ENCODE measurements around the gene ITGA1. TPM values are rescaled to one million over a fixed set of nuclear protein-coding genes. Genes with fewer than 3 reads are reported as not detected.

ITGA1 gene
- total RNA-seq, 1 donor from 2014 or later: 42.7 TPM

DNA sequence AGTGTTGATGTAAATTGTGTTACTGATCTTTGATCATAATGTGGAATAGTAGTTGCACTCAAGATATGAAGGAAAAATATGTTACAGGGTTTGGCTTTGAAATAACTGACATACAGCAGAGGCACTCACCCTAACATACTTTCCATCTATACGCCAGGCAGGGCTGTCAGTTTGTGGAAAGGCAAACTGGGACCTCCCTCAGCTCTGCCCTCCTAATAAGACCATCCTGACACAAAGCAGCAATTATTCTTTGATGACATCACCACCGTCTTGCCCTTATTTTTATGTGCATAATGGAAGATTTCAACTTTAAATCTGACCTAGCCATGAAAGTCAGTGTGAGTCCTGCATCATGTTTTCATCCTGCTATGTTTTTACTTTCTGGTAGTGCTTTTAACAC is 42.9 kb downstream of the ITGA1 start:
- intact Hi-C loops (cut with DNase I): no loop called here
- H3K27ac ChIP-seq: peak overlapping the region; percentile 3 to 32
- TF ChIP-seq, protein P1, sequence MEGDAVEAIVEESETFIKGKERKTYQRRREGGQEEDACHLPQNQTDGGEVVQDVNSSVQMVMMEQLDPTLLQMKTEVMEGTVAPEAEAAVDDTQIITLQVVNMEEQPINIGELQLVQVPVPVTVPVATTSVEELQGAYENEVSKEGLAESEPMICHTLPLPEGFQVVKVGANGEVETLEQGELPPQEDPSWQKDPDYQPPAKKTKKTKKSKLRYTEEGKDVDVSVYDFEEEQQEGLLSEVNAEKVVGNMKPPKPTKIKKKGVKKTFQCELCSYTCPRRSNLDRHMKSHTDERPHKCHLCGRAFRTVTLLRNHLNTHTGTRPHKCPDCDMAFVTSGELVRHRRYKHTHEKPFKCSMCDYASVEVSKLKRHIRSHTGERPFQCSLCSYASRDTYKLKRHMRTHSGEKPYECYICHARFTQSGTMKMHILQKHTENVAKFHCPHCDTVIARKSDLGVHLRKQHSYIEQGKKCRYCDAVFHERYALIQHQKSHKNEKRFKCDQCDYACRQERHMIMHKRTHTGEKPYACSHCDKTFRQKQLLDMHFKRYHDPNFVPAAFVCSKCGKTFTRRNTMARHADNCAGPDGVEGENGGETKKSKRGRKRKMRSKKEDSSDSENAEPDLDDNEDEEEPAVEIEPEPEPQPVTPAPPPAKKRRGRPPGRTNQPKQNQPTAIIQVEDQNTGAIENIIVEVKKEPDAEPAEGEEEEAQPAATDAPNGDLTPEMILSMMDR (IDR thresholded peaks at IDR 0.05): no peak

DNA sequence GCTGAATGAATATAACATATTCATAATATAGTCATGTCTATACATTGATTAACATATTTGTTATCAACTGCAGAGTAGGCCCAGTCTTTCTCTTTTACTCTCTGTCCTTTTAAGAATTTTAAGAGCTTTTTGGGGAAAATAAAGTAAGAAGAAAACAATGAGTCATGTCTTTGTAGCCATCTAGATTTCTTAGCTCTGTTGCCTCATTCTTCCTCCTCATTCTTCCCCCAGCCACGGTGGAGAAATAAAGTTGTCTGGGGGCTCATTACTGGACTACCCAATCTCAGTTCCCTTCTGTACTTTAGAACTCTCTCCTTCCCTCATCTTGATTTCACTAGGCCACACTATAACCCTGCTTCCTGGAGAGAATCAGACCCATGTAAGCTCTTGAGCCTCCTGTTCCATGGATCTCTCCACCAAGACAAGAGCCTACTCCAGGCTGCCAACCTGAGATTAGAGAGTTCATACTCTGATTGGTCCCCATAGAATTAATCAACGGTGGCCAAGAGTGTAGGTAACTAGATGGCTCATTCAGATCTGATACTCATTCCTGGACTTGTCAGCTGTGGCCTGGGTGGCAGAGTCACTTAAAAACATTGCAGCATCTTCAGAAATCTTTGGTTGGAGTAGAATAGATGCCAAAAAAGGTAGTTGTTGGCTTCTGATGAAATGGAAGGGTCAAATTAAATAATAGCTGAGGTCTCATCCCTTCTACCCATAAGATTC is 44.2 kb downstream of the ITGA1 start:
- DNase-seq (ENCODE audit: low spot score in 2 of 2): no peak
- intact Hi-C loops (cut with DNase I): no loop called here
- Histone ChIP-seq H3K27me3 (no peaks in the 10 kb centered on the region), H3K27ac (peak overlapping the region in 1 of 2 donors; percentile 50), H3K4me3 (no peak overlapping the region), H3K4me1 (peaks cover 5 to 21% of the 10 kb centered on the region in 2 donors), H3K36me3 (no peaks in the 10 kb centered on the region), H3K9me3 (no peaks in the 10 kb centered on the region)
- TF ChIP-seq, protein P1 (IDR thresholded peaks at IDR 0.05): no peak

More for the DNA sequence above, 42.9 kb downstream of the ITGA1 start:
- no peaks in the 10 kb centered on the region for H3K27me3 ChIP-seq
- no peaks in the 10 kb centered on the region for H3K9me3 ChIP-seq
- H3K36me3 ChIP-seq: no peaks in the 10 kb centered on the region
- H3K4me1 ChIP-seq: peaks cover 5 to 13% of the 10 kb centered on the region in 2 donors
- H3K4me3 ChIP-seq: no peak overlapping the region
- no peak for DNase-seq (ENCODE audit: low spot score in 2 of 2)

DNA sequence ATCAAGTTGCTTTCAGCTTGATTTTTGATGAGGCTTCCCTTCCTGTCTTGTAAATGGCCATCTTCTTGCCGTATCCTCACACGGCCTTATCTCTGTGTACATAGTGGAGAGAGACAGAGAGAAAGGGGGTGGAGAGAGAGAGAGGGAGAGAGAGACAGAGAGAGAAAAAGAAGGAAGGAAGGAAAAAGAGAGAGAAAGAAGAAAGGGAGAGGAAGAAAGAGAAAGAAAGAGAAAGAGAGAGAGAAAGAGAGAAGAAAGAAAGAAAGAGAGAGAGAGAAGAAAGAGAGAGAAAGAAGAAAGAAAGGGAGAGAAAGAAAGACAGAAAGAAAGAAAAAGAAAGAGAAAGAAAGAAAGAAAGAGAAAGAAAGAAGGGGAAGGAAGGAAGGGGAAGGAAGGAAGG is 46.6 kb downstream of the ITGA1 start:
- no peak overlapping the region for H3K4me3 ChIP-seq
- H3K36me3 ChIP-seq: no peaks in the 10 kb centered on the region
- TF ChIP-seq, protein P1 (IDR thresholded peaks at IDR 0.05): no peak
- peak overlapping the region in 1 of 2 donors; percentile 24 for H3K27ac ChIP-seq
- H3K4me1 ChIP-seq: peaks cover 5 to 27% of the 10 kb centered on the region in 2 donors
- no peak for DNase-seq (ENCODE audit: low spot score in 2 of 2)
- intact Hi-C loops (cut with DNase I): no loop called here
- no peaks in the 10 kb centered on the region for H3K9me3 ChIP-seq
- no peaks in the 10 kb centered on the region for H3K27me3 ChIP-seq

DNA sequence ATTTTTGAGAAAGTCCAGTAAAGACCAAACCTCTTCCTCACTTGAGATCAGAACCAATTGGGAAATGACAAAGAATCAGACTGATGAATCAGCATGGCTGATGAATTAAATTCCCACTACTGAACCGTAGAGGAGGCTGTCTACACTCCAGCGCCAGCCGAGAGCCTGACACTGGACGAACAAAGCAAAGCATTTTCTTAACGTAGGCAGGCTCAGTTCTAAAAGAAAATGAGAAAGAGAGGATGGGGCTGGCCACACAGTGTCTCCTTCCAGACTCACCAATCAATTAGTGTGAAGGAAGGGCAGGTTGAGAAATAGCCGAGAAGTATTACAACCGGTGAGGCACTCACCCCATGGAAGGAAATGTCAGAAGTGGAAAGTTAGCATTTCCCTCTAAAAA is 49.4 kb downstream of the ITGA1 start:
- peaks cover 0 to 16% of the 10 kb centered on the region in 2 donors for H3K4me1 ChIP-seq
- DNase-seq (ENCODE audit: low spot score in 2 of 2): peak in 1 of 2 donors; percentile 77
- H3K4me3 ChIP-seq: peak overlapping the region; percentile 16 to 32
- H3K27ac ChIP-seq: peak overlapping the region; percentile 80 to 83
- H3K36me3 ChIP-seq: no peaks in the 10 kb centered on the region
- H3K9me3 ChIP-seq: no peaks in the 10 kb centered on the region
- intact Hi-C loops (cut with DNase I): loop anchor here (2.0 to 5.0 kb wide), 2 partner anchors 28 to 50 kb away; partner anchors contain the start of genes ITGA1 and PELO
- H3K27me3 ChIP-seq: no peaks in the 10 kb centered on the region
- TF ChIP-seq, protein P1 (IDR thresholded peaks at IDR 0.05): peak; percentile 22 to 49 (median 35)

DNA sequence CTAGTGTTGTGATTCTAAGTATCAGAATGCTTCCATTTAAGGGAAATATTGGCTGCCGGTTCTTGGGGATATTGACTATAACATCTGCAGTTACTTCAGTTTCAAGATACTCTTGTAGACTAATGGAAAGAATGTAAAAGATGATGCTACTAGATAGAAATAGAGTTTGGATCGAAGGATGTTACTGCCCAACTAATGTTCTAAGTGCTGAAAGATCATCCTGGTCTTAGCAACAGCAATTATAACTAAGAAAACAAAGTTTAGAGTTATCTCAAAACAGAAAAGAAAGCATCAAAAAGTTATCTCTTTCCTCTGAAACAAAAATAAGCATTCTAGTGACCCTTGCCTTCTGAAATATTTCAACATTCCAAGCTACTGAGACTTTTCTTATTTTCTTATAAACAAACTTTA is 49.9 kb downstream of the ITGA1 start:
- Histone ChIP-seq H3K4me3 (peak overlapping the region; percentile 16 to 32), H3K4me1 (peaks cover 0 to 14% of the 10 kb centered on the region in 2 donors), H3K36me3 (no peaks in the 10 kb centered on the region), H3K9me3 (no peaks in the 10 kb centered on the region), H3K27me3 (no peaks in the 10 kb centered on the region), H3K27ac (peak overlapping the region; percentile 80 to 83)
- intact Hi-C loops (cut with DNase I): loop anchor here (2.0 to 5.0 kb wide), 2 partner anchors 29 to 50 kb away; partner anchors contain the start of genes ITGA1 and PELO
- TF ChIP-seq, protein P1 (IDR thresholded peaks at IDR 0.05): no peak
- DNase-seq (ENCODE audit: low spot score in 2 of 2): no peak

All from ascending aorta (tissue), 2 donors.